Body of pancreas (tissue), 4 donors: Measurements from ENCODE around the gene ZNF285. TPM values are rescaled to one million over a fixed set of nuclear protein-coding genes. Genes with fewer than 3 reads are reported as not detected.

Source experiments
- ATAC-seq: fragments of 150-250 bp; one replicate; pipeline ENCODE4 v1.9.1; 2016
- DNase-seq, 4 donors: peaks; one replicate each; pipeline ENCODE4 v3.0.0-alpha.2; 2019
- H3K27ac ChIP-seq, 4 donors: fragments of 200-600 bp; sonication (generic); 1 replicate in 3 of 4; 2 replicates in 1 of 4; pipeline versions ENCODE4 v1.5.1 to v1.6.1; 2016 to 2019; ENCODE audit warnings: mild to moderate bottlenecking in 1 of 4, mixed read lengths in 1 of 4, moderate library complexity in 1 of 4
- H3K27me3 ChIP-seq, 2 donors: fragments of 200-600 bp; sonication (generic); one replicate each; pipeline ENCODE4 v1.6.0; 2016; ENCODE audit warnings: mild to moderate bottlenecking in 1 of 2
- H3K36me3 ChIP-seq, 2 donors: fragments of 200-600 bp; sonication (generic); replicated peaks in 1 of 2; 2 replicates each; pipeline ENCODE4 v1.5.1; 2016; ENCODE audit warnings: low read depth in 2 of 2; ENCODE audit not compliant: insufficient read depth in 1 of 2
- H3K4me1 ChIP-seq: fragments of 200-600 bp; sonication (generic); one replicate; pipeline ENCODE4 v1.6.0; 2016
- H3K4me3 ChIP-seq, 2 donors: fragments of 200-600 bp; sonication (generic); 1 replicate in 1 of 2; 2 replicates in 1 of 2; pipeline ENCODE4 v1.5.1; 2016 to 2019
- H3K9me3 ChIP-seq, 3 donors: fragments of 200-600 bp; sonication (generic); 1 replicate in 2 of 3; 2 replicates in 1 of 3; pipeline ENCODE4 v1.5.1; 2016
- POLR2A ChIP-seq, 3 donors: fragments of 450-650 bp; IDR thresholded peaks; one replicate each; pipeline ENCODE4 v1.6.1; 2016; ENCODE audit warnings: antibody characterized with exemption in 3 of 3, mild to moderate bottlenecking in 2 of 3
- WGBS, 2 donors: methylation state at CpG; one replicate each; pipeline ENCODE4 v1.1.5; 2017; 5-methylcytosine and 5-hydroxymethylcytosine counted together
- intact Hi-C: fragments of 100-400 bp; cut with DNase I; formaldehyde crosslinking; loops from one replicate; pipeline ENCODE4 v1.15.1; 2023
- total RNA-seq, 2 donors: library from RNA; depleted of rRNA; stranded (reverse); fragments of >200 nt; gene quantifications; one replicate each; pipeline ENCODE4 v1.1.0, GENCODE V29; 2016
- TF ChIP-seq, protein P1 (sequence below), 7 experiments: fragments of 450-650 bp in 4 of 7; fragments of 200-600 bp in 3 of 7; sonication (generic) in 3 of 7; IDR thresholded peaks; one replicate each; pipeline ENCODE4 v1.5.1; 2016 to 2019; ENCODE audit warnings: antibody characterized with exemption in 7 of 7

The ZNF285 gene
- 1 to 10 TPM in 1 of 2 donors, under 1 TPM in 1; 0.99 to 2.3 TPM for total RNA-seq

DNA sequence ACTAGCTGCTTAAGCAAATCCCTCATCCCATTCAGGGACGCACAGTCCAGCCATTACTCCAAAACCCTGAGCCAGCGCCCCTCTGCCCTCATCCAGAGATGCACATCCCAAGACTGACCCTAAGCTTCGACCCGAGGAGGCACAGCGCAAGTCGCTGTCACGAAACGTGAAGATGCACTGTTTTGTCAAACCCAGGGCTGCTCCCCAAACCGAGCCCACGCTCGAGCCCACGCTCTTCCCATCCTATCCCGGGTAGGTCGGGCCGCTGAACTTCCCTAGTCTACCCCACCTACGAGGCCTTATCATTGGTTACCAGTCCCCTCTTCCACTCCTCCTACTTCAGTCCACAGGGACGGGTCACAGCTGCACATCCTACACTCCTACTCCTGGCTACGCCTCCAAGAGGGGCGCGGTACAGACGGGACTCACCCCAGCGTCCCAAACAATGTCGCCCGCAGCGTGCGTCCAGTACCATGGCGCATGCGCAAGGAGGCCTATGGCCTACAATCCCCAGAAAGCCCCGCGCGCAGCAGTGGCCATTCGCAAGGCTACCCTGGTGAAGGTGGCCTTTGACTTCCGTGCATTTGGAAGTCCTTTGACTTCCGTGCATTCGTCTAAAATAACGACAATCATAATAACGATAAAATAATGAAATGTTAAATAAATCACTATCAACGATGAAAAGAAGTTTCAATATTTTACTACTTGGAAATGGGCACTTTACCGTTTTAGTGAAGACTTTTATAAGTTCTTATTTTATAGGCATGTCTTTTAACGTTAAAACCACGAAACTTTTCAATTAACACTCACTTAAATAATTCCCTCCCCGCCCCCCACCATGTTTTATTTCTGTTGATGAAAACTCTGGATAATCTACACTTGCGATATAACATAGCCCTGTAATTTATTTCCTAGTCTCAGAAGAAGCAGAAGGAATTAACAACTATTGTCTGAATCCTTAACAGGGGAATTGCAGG is at the start of gene ZNF285:
Gene ZNF285, minus strand, starts transcription at position 470 of the 977 bp plus-strand sequence. CDS start 4,395 bp downstream, outside the sequence.
- TF ChIP-seq POLR2A (IDR thresholded peaks at IDR 0.05): peak in 2 of 3 donors; percentile 20 to 29
- TF ChIP-seq, protein P1, sequence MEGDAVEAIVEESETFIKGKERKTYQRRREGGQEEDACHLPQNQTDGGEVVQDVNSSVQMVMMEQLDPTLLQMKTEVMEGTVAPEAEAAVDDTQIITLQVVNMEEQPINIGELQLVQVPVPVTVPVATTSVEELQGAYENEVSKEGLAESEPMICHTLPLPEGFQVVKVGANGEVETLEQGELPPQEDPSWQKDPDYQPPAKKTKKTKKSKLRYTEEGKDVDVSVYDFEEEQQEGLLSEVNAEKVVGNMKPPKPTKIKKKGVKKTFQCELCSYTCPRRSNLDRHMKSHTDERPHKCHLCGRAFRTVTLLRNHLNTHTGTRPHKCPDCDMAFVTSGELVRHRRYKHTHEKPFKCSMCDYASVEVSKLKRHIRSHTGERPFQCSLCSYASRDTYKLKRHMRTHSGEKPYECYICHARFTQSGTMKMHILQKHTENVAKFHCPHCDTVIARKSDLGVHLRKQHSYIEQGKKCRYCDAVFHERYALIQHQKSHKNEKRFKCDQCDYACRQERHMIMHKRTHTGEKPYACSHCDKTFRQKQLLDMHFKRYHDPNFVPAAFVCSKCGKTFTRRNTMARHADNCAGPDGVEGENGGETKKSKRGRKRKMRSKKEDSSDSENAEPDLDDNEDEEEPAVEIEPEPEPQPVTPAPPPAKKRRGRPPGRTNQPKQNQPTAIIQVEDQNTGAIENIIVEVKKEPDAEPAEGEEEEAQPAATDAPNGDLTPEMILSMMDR (IDR thresholded peaks at IDR 0.05): no peak
- DNase-seq (peak; percentile 87 to 94 (median 88)), ATAC-seq (peak; percentile 99)
- Histone ChIP-seq H3K27ac (peak within 1 kb of the TSS in 1 of 4 donors; percentile 38), H3K36me3 (no peaks in the 10 kb centered on the region), H3K27me3 (no peaks in the 10 kb centered on the region), H3K4me1 (no peaks in the 10 kb centered on the region), H3K4me3 (peak within 1 kb of the TSS; percentile 36 to 45), H3K9me3 (peaks cover 0 to 9% (median 2%) of the 10 kb centered on the region in 3 donors)
- intact Hi-C loops: no loop called here
- WGBS, 2 donors: 6% methylated on average over 40 to 43 of the region's 43 CpGs

DNA sequence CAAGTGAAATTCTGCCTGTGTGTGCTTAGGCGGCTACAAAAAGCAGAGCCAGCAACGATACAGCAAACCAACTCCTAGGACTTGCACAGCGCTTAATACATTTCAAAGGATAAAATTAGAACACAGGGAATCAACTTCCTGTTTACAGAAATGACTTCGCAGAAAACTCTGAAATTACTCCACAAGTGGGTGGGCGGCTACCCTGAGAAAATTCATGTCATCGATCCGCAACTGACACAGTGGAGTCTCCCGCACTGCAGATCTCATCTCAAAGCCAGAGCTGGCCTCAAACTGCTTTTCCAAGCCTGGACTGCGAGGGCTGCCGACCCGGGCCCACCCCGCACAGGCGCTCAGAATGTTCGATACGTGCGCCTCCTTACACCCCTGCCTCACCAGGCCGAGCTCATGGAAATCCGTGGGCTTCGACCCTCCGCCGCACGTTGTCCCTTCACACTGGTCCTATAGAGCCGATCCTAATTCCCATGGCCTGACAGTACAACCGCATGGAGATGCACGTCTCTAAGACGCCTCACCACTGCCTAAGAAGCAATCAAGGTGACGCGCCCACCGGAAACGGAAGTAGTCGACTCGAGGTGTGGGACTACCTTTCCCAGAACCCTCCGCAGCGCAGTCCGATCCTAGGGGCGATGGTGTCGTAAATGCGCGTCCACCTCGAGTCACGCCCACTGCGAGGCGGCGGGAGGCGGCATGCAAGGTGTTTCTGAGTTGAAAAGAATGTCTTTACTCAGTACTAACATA is 46.7 kb upstream of the ZNF285 start, which contains the start of gene ZNF229:
Gene ZNF229, minus strand, starts transcription at position 557 of the 759 bp plus-strand sequence. CDS start 5,625 bp downstream, outside the sequence.
- H3K4me3 ChIP-seq: peak within 1 kb of the TSS; percentile 47 to 48
- ATAC-seq: peak; percentile 94
- no peaks in the 10 kb centered on the region for H3K27me3 ChIP-seq
- peak; percentile 85 to 93 (median 90) for DNase-seq
- H3K9me3 ChIP-seq: peaks cover 0 to 34% (median 0%) of the 10 kb centered on the region in 3 donors
- intact Hi-C loops: no loop called here
- H3K4me1 ChIP-seq: peaks cover 6% of the 10 kb centered on the region
- 1 to 5% methylated on average over 39 to 45 of the region's 45 CpGs for WGBS, 2 donors
- peak within 1 kb of the TSS in 2 of 4 donors; percentile 7 to 35 for H3K27ac ChIP-seq
- H3K36me3 ChIP-seq: peaks cover 0 to 1% of the 10 kb centered on the region in 2 donors
- TF ChIP-seq, protein P1 (IDR thresholded peaks at IDR 0.05): no peak
- peak in 2 of 3 donors; percentile 25 to 44 for TF ChIP-seq POLR2A (IDR thresholded peaks at IDR 0.05)

DNA sequence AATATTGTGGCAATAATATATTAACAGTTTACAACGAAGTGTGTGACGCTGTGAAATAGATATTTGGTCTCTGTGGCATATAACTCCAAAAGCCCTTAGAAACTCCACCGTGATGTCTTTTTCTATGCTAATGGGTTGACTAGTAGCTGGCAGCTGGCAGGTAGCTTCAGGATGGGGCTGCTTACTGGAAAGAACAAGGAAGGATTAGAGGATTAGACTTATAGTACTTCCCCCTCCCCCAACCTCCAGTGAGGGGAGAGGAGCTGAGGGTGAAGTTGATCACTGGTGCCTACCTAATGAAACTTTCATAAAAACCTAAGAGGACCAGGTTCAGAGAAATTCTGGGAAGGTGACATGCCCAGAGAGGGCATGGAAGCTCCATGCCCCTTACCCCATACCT is 37.0 kb upstream of the ZNF285 start:
- DNase-seq: no peak
- Histone ChIP-seq H3K4me3 (no peak overlapping the region), H3K27ac (no peak overlapping the region), H3K27me3 (no peaks in the 10 kb centered on the region), H3K4me1 (no peaks in the 10 kb centered on the region), H3K36me3 (no peaks in the 10 kb centered on the region), H3K9me3 (peaks cover 0 to 67% (median 0%) of the 10 kb centered on the region in 3 donors)
- WGBS, 2 donors: 87 to 95% methylated on average over 3 of the region's 3 CpGs
- intact Hi-C loops: no loop called here
- TF ChIP-seq, protein P1 (IDR thresholded peaks at IDR 0.05): no peak
- no peak for ATAC-seq

DNA sequence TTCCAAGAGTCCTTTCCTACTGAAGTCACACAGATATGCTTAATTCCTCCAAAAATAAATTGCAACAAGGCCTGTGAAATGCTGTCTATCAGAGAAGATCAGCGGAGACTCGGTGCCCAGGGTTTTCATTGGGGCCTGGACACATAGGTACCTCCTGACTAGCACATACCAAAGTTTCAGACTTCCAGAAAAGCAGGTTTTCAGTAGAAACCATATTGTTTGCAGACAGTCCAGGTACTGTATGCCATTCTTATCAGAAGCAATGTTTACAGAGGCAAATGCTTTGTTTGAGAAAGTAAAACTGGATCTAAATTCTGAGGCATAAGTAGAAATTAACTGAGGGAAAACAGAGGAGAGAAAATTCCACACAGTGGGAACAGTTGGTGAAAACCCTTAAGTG is 34.0 kb upstream of the ZNF285 start:
- 88 to 92% methylated on average over 2 of the region's 2 CpGs for WGBS, 2 donors
- DNase-seq (no peak), ATAC-seq (no peak)
- peaks cover 0 to 65% (median 0%) of the 10 kb centered on the region in 3 donors for H3K9me3 ChIP-seq
- TF ChIP-seq POLR2A (IDR thresholded peaks at IDR 0.05): no peak
- TF ChIP-seq, protein P1 (IDR thresholded peaks at IDR 0.05): no peak
- peaks cover 5 to 12% of the 10 kb centered on the region in 2 donors for H3K36me3 ChIP-seq
- intact Hi-C loops: no loop called here
- no peaks in the 10 kb centered on the region for H3K4me1 ChIP-seq
- no peaks in the 10 kb centered on the region for H3K27me3 ChIP-seq
- no peak overlapping the region for H3K27ac ChIP-seq
- no peak overlapping the region for H3K4me3 ChIP-seq
